Activated CD4-positive, alpha-beta T cell treated with anti-CD3 and anti-CD28 coated beads, Interleukin-2, amount 10 ng/mL, durations not matched to agents 7 days and 5 days (primary cell): Measurements from ENCODE around the gene NR5A2. TPM values are rescaled to one million over a fixed set of nuclear protein-coding genes. Genes with fewer than 3 reads are reported as not detected.

Experiments
- CTCF ChIA-PET: fragments of 350-600 bp; sonication (Branson Sonifier 250); formaldehyde crosslinking; loops from one replicate; lab custom pipeline; 2021; ENCODE audit warnings: antibody characterized with exemption; lab: Charles Lee
- POLR2A ChIA-PET: fragments of 350-600 bp; sonication (Branson Sonifier 250); formaldehyde crosslinking; loops from one replicate; lab custom pipeline; 2021; ENCODE audit warnings: antibody characterized with exemption; lab: Charles Lee
- DNase-seq: peaks from one replicate; pipeline ENCODE4 v3.0.0-alpha.2; 2020
- H3K27ac Mint-ChIP-seq: one replicate; pipeline ENCODE4 v1.8.0; 2021; ENCODE audit warnings: mild to moderate bottlenecking, moderate library complexity, mixed read lengths
- H3K27me3 Mint-ChIP-seq: one replicate; pipeline ENCODE4 v1.8.0; 2021; ENCODE audit warnings: mixed read lengths
- H3K36me3 Mint-ChIP-seq: one replicate; pipeline ENCODE4 v1.8.0; 2021; ENCODE audit warnings: low read depth, mixed read lengths
- H3K4me1 Mint-ChIP-seq: one replicate; pipeline ENCODE4 v1.8.0; 2021; ENCODE audit warnings: mixed read lengths
- H3K4me3 Mint-ChIP-seq: one replicate; pipeline ENCODE4 v1.8.0; 2021; ENCODE audit warnings: mild to moderate bottlenecking, moderate library complexity, mixed read lengths
- H3K9me3 Mint-ChIP-seq: one replicate; pipeline ENCODE4 v1.8.0; 2021; ENCODE audit warnings: mixed read lengths
- total RNA-seq, 2 experiments: library from RNA; stranded (reverse); gene quantifications; one replicate each; pipeline ENCODE4 v1.2.3, GENCODE V29; 2021

The NR5A2 gene
- total RNA-seq, 2 experiments from 2014 or later, result not detected

DNA sequence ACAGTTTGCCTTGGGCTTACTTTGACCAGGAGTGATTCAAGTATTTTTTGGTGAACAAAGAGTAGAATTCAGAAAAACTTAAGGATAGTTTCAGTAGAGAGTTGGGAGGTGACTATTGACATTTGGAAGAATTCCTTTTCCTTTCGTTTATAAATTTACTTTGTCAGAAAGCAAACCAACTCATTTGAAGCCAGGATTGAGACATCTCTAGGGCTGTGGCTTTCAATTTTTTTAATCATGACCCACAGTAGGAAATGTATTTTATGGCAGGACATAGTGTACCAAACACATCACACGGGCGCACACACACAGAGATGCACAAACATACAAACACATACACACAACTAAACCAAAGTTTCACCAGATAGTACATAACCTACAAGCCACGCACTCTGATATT is 24.1 kb downstream of the NR5A2 start:
- no peak overlapping the region for H3K4me3 Mint-ChIP-seq
- CTCF ChIA-PET, result no interaction called here
- no peaks in the 10 kb centered on the region for H3K4me1 Mint-ChIP-seq
- peaks cover 38% of the 10 kb centered on the region for H3K27me3 Mint-ChIP-seq
- no peak overlapping the region for H3K27ac Mint-ChIP-seq
- no peaks in the 10 kb centered on the region for H3K9me3 Mint-ChIP-seq
- POLR2A ChIA-PET, result no interaction called here
- DNase-seq, result no peak
- H3K36me3 Mint-ChIP-seq, result no peaks in the 10 kb centered on the region

DNA sequence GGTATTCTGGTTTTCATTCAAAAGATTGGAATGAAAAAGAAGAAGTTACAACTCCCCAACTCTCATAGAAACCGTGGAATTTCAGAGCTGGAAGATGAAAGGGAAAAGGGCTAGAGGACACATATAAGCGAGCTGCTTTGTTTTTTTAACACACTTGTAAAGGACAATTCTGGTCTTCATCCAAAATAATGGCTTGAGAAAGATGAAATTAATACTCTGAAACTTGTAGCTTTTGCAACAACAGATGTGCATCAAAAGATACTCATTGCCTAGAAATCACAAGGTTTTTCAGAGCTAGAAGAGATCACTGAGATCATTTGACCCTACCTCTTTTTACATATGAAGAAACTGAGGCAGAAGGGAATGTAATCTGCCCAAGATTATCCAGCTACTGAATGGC is 25.6 kb downstream of the NR5A2 start:
- ChIA-PET POLR2A (no interaction called here), CTCF (no interaction called here)
- H3K27ac Mint-ChIP-seq, result no peak overlapping the region
- H3K4me3 Mint-ChIP-seq, result no peak overlapping the region
- H3K27me3 Mint-ChIP-seq, result peaks cover 42% of the 10 kb centered on the region
- H3K9me3 Mint-ChIP-seq, result no peaks in the 10 kb centered on the region
- H3K36me3 Mint-ChIP-seq, result no peaks in the 10 kb centered on the region
- H3K4me1 Mint-ChIP-seq, result no peaks in the 10 kb centered on the region
- DNase-seq, result no peak

DNA sequence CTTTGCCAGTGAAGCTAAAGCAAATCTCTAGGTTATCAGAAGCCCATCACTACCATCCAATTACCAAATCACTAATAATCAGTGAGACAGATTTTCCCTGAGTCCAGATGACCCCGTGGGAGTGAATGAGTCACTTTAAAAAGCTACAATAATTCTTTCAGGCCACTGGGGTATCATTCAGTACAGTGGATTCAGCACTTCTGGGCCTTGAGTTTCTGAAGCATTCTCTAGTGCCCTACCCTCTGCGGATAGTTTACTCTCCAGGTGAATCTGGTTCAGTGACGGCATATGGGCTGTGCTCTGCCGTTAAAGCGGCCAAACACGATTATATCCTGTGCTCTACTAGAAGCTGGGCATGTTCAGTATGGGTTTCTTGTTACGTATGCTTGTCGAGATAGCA is 26.1 kb downstream of the NR5A2 start:
- ChIA-PET CTCF (interaction anchor here (0.6 to 2.2 kb wide), 4 partner anchors 9 to 365 kb away, joined by 3 to 5 read pairs (median 4); no protein-coding TSS in a partner anchor), POLR2A (no interaction called here)
- no peak for DNase-seq
- Mint-ChIP-seq H3K4me3 (no peak overlapping the region), H3K27me3 (peaks cover 37% of the 10 kb centered on the region), H3K9me3 (no peaks in the 10 kb centered on the region), H3K4me1 (no peaks in the 10 kb centered on the region), H3K36me3 (no peaks in the 10 kb centered on the region), H3K27ac (no peak overlapping the region)

DNA sequence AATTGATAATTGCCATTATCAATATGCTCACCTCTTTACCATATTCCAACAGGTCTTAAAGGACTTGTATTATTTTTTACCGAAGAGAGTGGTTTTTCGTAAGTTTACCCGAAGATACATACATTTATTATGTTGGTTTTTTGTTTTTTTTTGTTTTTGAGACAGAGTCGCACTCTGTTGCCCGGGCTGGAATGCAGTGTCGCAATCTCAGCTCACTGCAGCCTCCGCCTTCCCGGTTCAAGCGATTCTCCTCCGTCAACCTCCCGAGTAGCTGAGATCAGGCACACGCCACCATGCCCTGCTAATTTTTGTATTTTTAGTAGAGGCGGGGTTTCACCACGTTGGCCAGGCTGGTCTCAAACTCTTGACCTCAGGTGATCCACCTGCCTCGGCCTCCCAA is 30.8 kb downstream of the NR5A2 start:
- ChIA-PET CTCF (no interaction called here), POLR2A (no interaction called here)
- no peaks in the 10 kb centered on the region for H3K4me1 Mint-ChIP-seq
- H3K9me3 Mint-ChIP-seq, result no peaks in the 10 kb centered on the region
- H3K27ac Mint-ChIP-seq, result no peak overlapping the region
- no peak for DNase-seq
- peaks cover 30% of the 10 kb centered on the region for H3K27me3 Mint-ChIP-seq
- no peak overlapping the region for H3K4me3 Mint-ChIP-seq
- no peaks in the 10 kb centered on the region for H3K36me3 Mint-ChIP-seq

- CTCF ChIA-PET, result interaction anchor here (0.7 to 1.0 kb wide), 2 partner anchors 18 to 48 kb away, joined by 3 read pairs; no protein-coding TSS in a partner anchor
- Mint-ChIP-seq H3K27ac (no peak overlapping the region), H3K36me3 (no peaks in the 10 kb centered on the region), H3K9me3 (no peaks in the 10 kb centered on the region), H3K27me3 (peaks cover 13% of the 10 kb centered on the region), H3K4me3 (no peak overlapping the region), H3K4me1 (no peaks in the 10 kb centered on the region)
- POLR2A ChIA-PET, result no interaction called here
- DNase-seq, result no peak
Measured at GRCh38 chr1:200062143-200062542, 34.6 kb downstream of the NR5A2 start.

DNA sequence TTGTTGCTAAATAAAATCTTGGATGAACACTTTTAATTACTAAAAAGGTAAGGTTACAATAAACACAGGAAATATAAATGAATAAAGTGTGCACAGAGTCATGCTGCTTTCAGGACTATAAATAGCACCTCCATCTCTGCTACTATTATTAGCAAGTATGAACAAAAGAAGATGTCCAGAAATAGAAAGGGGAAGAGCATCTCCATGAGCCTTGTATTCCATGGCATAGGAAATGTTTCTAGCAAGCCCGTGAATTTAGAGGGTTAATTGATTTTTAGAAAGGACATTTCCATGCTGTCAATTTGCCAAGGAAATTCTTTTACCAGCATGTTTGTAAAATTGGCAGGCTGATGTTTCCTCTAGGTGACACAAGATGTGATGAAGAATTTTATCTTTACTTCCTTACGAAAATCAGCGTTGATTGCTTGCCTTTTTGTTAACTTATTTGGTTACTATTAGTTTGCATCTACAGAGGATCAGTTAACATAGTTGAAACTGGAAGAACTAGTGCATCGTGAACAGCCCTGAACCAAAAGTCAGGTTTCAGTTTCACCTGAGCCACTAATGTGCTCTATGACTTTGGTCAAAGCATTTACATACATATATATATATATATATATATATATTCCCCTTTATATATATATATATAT is 45.3 kb downstream of the NR5A2 start:
- Mint-ChIP-seq H3K27me3 (peaks cover 45% of the 10 kb centered on the region), H3K36me3 (no peaks in the 10 kb centered on the region), H3K4me1 (no peaks in the 10 kb centered on the region), H3K9me3 (no peaks in the 10 kb centered on the region), H3K27ac (no peak overlapping the region), H3K4me3 (no peak overlapping the region)
- DNase-seq, result no peak
- ChIA-PET POLR2A (no interaction called here), CTCF (no interaction called here)

- H3K36me3 Mint-ChIP-seq, result no peaks in the 10 kb centered on the region
- no peaks in the 10 kb centered on the region for H3K9me3 Mint-ChIP-seq
- no peak overlapping the region for H3K4me3 Mint-ChIP-seq
- POLR2A ChIA-PET, result no interaction called here
- DNase-seq, result no peak
- CTCF ChIA-PET, result no interaction called here
- H3K27ac Mint-ChIP-seq, result no peak overlapping the region
- peaks cover 42% of the 10 kb centered on the region for H3K27me3 Mint-ChIP-seq
- H3K4me1 Mint-ChIP-seq, result no peaks in the 10 kb centered on the region
Measured at GRCh38 chr1:200073286-200073637, 45.8 kb downstream of the NR5A2 start.

DNA sequence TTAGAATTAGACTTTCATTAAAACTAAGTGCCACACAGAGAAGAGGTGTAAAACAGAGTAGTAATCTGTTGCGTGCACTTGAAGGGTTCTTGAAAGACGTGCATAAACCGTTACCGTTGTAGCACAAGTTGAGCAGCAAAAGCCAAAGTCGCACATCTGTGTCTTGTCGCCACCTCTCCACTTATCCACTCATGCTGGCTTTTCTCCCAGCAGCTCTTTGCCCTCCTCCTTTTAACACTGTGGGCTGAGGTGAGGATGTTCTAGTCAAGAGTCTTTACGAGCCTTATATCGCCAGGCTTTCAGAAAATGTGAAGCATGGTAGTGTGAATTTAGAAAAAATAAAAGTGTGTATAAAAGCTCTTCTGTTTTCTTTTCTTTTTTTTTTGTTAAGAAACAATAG is 48.0 kb downstream of the NR5A2 start:
- ChIA-PET CTCF (no interaction called here), POLR2A (no interaction called here)
- H3K27me3 Mint-ChIP-seq, result peaks cover 42% of the 10 kb centered on the region
- no peak overlapping the region for H3K27ac Mint-ChIP-seq
- H3K9me3 Mint-ChIP-seq, result no peaks in the 10 kb centered on the region
- H3K4me1 Mint-ChIP-seq, result no peaks in the 10 kb centered on the region
- H3K4me3 Mint-ChIP-seq, result no peak overlapping the region
- no peaks in the 10 kb centered on the region for H3K36me3 Mint-ChIP-seq
- no peak for DNase-seq

GRCh38 chr1:200075938-200076546 is 48.5 kb downstream of the NR5A2 start:
- Mint-ChIP-seq H3K4me1 (no peaks in the 10 kb centered on the region), H3K36me3 (no peaks in the 10 kb centered on the region), H3K9me3 (no peaks in the 10 kb centered on the region), H3K4me3 (no peak overlapping the region), H3K27me3 (peaks cover 43% of the 10 kb centered on the region), H3K27ac (no peak overlapping the region)
- no peak for DNase-seq
- CTCF ChIA-PET, result no interaction called here
- POLR2A ChIA-PET, result no interaction called here

DNA sequence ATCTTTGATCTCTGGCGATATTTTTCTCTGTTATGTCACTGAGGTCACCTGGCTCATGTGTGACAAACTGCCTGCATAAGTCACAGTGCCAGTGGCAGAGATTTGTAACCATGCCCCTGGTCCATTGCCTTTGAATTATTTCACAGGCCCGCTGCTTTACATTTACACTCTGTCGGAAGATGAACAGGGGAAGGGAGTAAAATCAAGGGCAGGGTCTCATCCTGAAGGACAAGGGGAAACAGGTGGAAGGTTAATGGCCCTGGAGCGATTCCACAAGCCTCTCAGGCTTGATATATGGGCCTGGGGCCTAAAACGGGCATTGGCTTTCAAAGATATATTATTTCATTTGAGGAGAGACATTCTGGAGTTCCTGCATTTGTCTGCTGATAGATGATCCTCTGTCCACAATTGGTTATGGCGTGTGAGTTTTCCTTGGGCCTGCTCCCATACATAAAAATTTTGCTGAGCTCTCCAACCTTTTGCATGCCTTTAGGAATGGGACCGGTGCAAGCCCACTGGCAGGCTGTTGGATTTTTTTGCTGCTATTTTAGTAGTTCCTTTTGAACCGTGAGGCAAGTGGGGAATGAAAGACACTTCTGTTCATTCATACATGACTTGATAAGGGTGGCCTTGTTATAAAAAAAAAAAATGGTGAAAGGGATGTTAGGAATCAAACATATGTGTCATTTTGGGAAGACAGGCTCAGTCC is 51.9 kb downstream of the NR5A2 start:
- ChIA-PET CTCF (interaction anchor here (0.6 kb wide), 1 partner anchor 76 kb away, joined by 3 read pairs; no protein-coding TSS in a partner anchor), POLR2A (no interaction called here)
- H3K27me3 Mint-ChIP-seq, result peaks cover 50% of the 10 kb centered on the region
- DNase-seq, result no peak
- H3K9me3 Mint-ChIP-seq, result no peaks in the 10 kb centered on the region
- no peak overlapping the region for H3K27ac Mint-ChIP-seq
- no peaks in the 10 kb centered on the region for H3K4me1 Mint-ChIP-seq
- H3K4me3 Mint-ChIP-seq, result no peak overlapping the region
- H3K36me3 Mint-ChIP-seq, result no peaks in the 10 kb centered on the region

DNA sequence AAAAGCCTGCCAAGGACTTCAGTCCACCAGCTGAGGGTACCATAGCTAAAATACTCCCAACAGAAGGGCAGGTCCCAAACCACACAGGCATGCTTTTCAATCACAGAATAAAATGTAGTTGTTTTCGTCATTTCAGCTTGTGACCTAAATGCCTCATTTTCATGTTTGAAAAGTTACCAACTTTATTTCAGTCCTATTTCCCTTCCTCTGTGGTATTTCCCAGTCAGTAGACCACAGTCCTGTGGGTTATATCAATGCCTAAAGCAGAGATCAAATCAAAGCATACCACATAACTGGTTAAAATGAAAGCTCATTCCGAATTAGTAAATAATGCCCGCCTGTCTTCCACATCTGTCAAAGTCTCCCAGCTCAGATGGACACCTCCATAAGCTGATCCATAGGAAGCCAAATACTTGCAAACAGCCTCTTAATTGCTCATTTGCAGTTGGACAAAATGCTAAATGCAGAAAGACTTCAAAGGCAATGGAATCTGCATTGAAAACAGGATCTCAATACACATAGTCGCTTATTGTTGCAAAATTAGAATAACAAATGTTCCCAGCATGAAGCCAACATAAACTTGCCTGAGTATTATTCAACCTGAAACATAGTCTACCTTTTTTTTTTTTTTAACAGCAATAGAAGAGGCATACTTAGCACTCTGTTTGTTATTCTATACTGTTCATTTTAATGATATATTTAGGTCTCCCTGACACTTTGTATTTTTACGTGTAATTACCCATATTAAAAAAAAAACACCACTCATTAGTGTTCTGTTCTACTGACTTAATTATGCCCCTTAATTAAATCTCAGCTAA is 53.9 kb downstream of the NR5A2 start:
- Mint-ChIP-seq H3K36me3 (no peaks in the 10 kb centered on the region), H3K27me3 (peaks cover 56% of the 10 kb centered on the region), H3K9me3 (no peaks in the 10 kb centered on the region), H3K27ac (no peak overlapping the region), H3K4me3 (no peak overlapping the region), H3K4me1 (no peaks in the 10 kb centered on the region)
- DNase-seq, result no peak
- POLR2A ChIA-PET, result no interaction called here
- CTCF ChIA-PET, result no interaction called here

DNA sequence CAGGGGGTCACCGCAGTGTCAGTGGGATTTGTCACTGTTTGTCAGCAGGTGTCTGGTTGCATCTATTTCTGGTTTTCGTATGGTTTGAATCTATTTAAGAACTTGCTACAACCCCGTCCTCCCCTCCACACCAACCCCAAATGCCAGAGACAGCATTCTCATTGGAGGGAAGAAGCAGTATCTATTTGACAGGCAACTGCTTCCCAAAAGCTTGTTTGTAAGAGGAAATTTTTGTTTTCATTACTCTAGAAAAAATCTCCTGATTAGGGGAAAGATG is 54.4 kb downstream of the NR5A2 start:
- CTCF ChIA-PET, result no interaction called here
- Mint-ChIP-seq H3K9me3 (no peaks in the 10 kb centered on the region), H3K27me3 (peaks cover 54% of the 10 kb centered on the region), H3K4me3 (no peak overlapping the region), H3K27ac (no peak overlapping the region), H3K4me1 (no peaks in the 10 kb centered on the region), H3K36me3 (no peaks in the 10 kb centered on the region)
- no peak for DNase-seq
- POLR2A ChIA-PET, result no interaction called here

GRCh38 chr1:200082329-200082728 is 54.8 kb downstream of the NR5A2 start:
- H3K27ac Mint-ChIP-seq, result no peak overlapping the region
- ChIA-PET CTCF (no interaction called here), POLR2A (no interaction called here)
- no peaks in the 10 kb centered on the region for H3K9me3 Mint-ChIP-seq
- no peaks in the 10 kb centered on the region for H3K4me1 Mint-ChIP-seq
- H3K4me3 Mint-ChIP-seq, result no peak overlapping the region
- H3K36me3 Mint-ChIP-seq, result no peaks in the 10 kb centered on the region
- peaks cover 56% of the 10 kb centered on the region for H3K27me3 Mint-ChIP-seq
- DNase-seq, result no peak
